B cell (primary cell): Measurements from ENCODE around the gene INTS6L.

ENCODE experiments used
- CTCF ChIP-seq: fragments of 200-600 bp; IDR thresholded peaks from one replicate; pipeline ENCODE4 v1.8.0; 2022; ENCODE audit warnings: antibody characterized with exemption, mild to moderate bottlenecking
- EZH2 ChIP-seq: IDR thresholded peaks from 2 replicates; pipeline ENCODE4 v1.6.1; 2012; ENCODE audit warnings: borderline replicate concordance, low read depth, mild to moderate bottlenecking, moderate library complexity, low read length; ENCODE audit not compliant: insufficient read depth, poor library complexity, severe bottlenecking

GRCh38 chrX:135605906-135606305, 85.4 kb downstream of the INTS6L start:
- no peak for TF ChIP-seq CTCF
- TF ChIP-seq EZH2: no peak
